H1 (cell line): ENCODE data around the gene NDFIP2.

ENCODE experiments used
- CTCF ChIP-seq, 3 experiments: IDR thresholded peaks; 1 replicate in 2 of 3; 2 replicates in 1 of 3; pipeline versions ENCODE4 v1.5.1 to v1.6.1; 2011; ENCODE audit warnings: low read length in 3 of 3, mild to moderate bottlenecking in 3 of 3, inconsistent platforms in 2 of 3, low read depth in 1 of 3, moderate library complexity in 1 of 3; ENCODE audit not compliant: insufficient read depth in 1 of 3; ENCODE audit errors: control extremely low read depth in 1 of 3
- EZH2 ChIP-seq: fragments of 200-600 bp; sonication (generic); IDR thresholded peaks from 2 replicates; pipeline ENCODE4 v1.7.1; 2012; ENCODE audit warnings: low read depth, mild to moderate bottlenecking, moderate library complexity, low read length, inconsistent platforms; ENCODE audit not compliant: severe bottlenecking
- JUND ChIP-seq: IDR thresholded peaks from 2 replicates; pipeline ENCODE4 v1.6.1; 2011; ENCODE audit warnings: mild to moderate bottlenecking, improper control_type of control experiment, low read length
- POLR2A ChIP-seq, 2 experiments: IDR thresholded peaks; 1 replicate in 1 of 2; 2 replicates in 1 of 2; pipeline ENCODE4 v1.6.1; 2011; ENCODE audit warnings: low read depth in 2 of 2, low read length in 2 of 2, mild to moderate bottlenecking in 2 of 2; ENCODE audit errors: control extremely low read depth in 1 of 2
- RAD21 ChIP-seq, 2 experiments: IDR thresholded peaks in 1 of 2; conservative IDR thresholded peaks in 1 of 2; 2 replicates each; pipeline ENCODE4 v1.6.1; 2011; ENCODE audit warnings: low read depth in 2 of 2, low read length in 2 of 2, improper control_type of control experiment in 1 of 2, inconsistent platforms in 1 of 2, mild to moderate bottlenecking in 1 of 2, moderate library complexity in 1 of 2
- RFX5 ChIP-seq: IDR thresholded peaks from 2 replicates; pipeline ENCODE4 v1.6.1; 2011; ENCODE audit warnings: low read depth, low read length, improper control_type of control experiment, borderline replicate concordance
- SP1 ChIP-seq: IDR thresholded peaks from 2 replicates; pipeline ENCODE4 v1.6.1; 2011; ENCODE audit warnings: low read depth, low read length
- SP4 ChIP-seq: IDR thresholded peaks from 2 replicates; pipeline ENCODE4 v1.6.1; 2012; ENCODE audit warnings: low read length, inconsistent platforms

DNA sequence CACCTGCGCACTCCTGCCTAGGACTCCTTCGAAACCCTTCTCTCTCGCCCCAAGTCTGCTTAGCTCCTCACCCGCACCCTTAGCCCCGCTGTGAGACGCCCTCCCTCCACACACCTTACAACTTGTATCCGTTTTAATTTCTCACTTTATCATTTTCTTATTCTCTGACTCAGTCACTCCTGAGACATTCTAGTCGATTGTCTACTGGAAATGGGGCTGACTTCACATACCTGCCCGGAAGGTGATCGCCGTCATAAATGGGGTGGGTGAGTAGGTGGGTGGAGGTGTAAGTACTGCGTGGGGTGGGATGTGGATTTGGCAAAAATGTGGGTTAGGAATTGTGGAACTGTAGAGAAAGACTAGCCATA lies 714 bp downstream of the NDFIP2 start:
- TF ChIP-seq CTCF (IDR thresholded peaks at IDR 0.05; ENCODE audit: control extremely low read depth in 1 of 3, insufficient read depth in 1 of 3, low read depth in 1 of 3, low read length in 3 of 3) (no peak), SP4 (no peak), RFX5 (no peak), RAD21 (IDR thresholded peaks at IDR 0.05 in 1 of 2, conservative IDR thresholded peaks at IDR 0.05 in 1 of 2; ENCODE audit: low read depth in 2 of 2, low read length in 2 of 2) (no peak), POLR2A (IDR thresholded peaks at IDR 0.05; ENCODE audit: control extremely low read depth in 1 of 2, low read depth in 2 of 2, low read length in 2 of 2) (no peak), EZH2 (no peak), SP1 (no peak), JUND (no peak)
